Effector CD8-positive, alpha-beta T cell (primary cell): ENCODE results near the gene EXOSC2.

Experiments
- DNase-seq: peaks from one replicate; lab custom pipeline; 2025; lab: John Stamatoyannopoulos, UW
- total RNA-seq, 4 experiments: gene quantifications; one replicate each; lab custom pipeline; 2026; lab: John Stamatoyannopoulos, UW

The EXOSC2 gene, protein sequence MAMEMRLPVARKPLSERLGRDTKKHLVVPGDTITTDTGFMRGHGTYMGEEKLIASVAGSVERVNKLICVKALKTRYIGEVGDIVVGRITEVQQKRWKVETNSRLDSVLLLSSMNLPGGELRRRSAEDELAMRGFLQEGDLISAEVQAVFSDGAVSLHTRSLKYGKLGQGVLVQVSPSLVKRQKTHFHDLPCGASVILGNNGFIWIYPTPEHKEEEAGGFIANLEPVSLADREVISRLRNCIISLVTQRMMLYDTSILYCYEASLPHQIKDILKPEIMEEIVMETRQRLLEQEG
- total RNA-seq, result 69.3 to 85.0 (median 70.6) reads per million in 4 experiments

DNA sequence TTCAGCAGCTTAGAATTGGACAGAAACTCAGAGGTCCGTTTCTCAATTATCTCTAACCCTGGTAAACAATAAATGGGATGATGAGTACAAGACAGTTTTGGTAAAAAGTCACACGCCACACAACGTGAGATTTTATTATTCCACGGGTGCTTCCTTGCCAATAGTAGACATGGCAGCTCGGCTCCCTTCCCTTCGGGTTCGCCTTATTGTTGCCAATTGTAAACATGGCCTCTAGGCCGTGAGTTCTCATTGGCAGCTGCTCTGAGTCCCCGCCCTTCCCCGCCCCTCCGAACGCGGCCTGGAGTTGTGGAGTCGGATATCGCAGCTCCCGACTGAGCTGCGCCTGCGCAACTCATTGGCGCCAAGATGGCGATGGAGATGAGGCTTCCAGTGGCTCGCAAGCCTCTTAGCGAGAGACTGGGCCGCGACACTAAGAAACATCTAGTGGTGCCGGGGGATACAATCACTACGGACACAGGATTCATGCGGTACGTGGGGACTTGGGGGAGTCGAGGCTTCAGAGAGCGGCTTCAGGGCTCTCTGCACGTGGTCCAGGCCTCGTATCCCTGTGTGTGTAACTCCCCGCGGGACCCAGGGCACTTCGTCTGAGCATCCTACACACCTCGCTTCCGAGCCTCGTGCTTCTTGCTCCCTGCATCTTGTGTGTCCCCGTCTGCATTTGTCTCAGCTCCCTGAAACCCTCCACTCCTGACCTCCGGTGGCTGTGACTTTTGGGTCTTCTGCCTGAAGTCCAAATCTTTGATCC lies at the start of gene EXOSC2:
TSS of gene EXOSC2 (plus strand) at position 355 of the 766 bp plus-strand sequence. CDS start at position 367, 12 bp downstream.
- peak; percentile 96 for DNase-seq

DNA sequence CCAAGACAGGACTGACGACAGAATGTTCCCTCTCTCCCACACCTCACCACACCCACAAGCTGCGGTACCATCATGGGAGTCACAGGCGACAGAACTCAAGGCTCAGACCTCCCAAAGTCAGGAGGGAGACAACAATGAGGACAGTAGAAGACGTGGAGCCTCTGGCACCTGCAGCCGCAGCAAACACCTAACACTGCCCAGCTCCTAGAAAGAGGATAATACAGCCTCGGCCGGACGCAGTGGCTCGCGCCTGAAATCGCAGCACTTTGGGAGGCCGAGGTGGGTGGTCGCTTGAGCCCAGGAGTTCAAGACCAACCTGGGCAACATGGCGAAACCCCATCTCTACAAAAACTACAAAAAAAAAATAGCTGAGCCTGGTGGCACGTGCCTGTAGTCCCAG lies 42.4 kb upstream of the EXOSC2 start:
- DNase-seq, result no peak

DNA sequence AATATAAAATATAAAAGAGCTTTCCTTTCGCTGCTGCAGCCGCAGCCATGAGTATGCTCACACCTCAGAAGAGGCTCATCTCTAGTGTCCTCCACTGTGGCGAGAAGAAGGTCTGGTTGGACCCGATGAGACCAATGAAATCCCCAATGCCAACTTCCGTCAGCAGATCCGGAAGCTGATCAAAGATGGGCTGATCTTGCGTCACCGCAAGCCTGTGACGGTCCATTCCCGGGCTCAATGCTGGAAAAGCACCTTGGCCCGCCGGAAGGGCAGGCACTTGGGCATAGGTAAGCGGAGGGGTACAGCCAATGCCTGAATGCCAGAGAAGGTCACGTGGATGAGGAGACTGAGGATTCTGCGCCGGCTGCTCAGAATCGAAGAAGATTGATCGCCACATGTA lies 41.8 kb upstream of the EXOSC2 start:
- DNase-seq, result no peak

DNA sequence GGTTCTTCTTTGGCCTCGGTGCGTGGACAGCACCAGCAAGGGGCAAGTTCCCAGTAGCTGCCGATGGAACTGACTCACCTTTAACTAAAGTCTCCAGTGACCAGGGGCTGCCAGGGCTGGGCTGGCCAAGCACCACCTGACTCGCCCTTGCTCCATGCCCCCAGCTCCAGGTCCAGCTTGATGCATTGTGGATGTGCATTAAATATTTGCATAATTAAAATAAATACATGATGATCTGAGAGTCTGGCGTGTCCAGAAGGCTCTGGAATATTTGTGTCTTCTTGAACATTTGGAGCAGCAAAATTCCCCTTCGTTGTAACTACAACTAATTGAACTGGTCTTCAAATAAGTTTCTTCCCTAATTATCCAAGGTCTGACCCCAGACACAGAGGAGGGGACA lies 38.7 kb upstream of the EXOSC2 start:
- no peak for DNase-seq

DNA sequence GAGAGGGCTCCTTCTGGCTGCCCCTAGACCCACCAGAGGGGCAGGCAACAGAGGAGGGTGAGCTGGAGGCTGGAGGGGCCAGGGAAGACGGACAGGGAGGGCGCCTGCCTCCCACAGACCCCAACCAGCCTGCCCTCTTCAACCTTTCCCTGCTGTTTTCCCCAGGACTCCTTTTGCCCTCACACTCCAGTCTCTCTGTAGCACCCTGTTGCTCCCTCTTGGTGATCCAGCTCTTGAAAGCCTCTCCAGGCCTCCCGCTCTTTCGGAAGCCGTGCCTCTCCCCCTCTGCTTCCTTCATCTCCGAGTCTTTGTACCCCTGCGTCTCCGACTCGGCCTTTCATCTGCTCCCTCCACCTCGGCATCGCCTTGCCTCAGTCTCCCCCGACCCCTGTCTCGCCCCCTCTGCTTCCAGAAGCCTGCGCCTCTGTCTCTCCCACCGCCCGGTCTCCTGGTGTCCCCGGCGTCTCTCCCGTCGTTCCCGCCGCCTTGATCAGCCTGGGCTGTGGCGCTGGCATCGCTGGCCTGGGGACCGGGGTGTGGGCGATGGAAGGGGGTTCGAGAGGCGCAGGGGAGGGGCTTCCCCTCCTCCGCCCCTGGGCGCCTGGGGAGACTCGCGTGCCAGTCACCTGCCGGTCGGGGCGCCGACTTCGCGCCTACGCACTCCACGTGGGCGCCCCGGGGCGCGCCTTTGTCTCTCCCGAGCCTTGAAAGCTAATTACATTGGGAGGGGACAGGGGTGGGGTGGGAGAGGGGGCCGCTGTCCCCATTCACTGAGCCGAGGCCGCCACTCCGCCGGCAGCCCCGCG lies 34.5 kb upstream of the EXOSC2 start:
- no peak for DNase-seq

DNA sequence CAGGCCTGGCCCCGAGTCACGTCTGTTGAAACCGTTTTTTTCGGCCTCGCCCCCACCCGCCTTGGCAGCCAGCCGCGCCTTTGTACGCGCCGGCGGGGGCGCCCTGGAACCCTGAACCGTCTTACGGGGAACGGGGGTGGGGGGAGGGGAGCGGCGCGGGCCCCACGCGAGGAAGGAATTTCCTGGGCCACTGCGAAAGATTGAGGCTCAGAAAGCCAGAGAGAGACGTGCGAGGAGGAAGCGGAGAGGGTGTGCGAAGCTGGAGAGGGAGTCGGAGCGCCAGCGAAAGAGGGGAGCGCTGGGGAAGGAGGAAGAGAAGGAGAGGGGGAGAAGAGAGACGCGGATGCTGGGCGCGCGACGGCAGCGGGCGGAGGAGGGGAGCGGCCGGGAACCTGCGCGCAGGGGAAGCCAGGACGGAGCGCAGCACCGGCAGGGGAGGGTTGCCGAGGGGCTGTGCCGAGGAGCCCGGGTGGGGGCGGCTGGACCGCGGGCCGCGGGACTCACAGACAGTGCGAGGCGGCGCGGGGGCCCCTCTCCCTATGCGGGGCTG lies 33.8 kb upstream of the EXOSC2 start:
- no peak for DNase-seq

DNA sequence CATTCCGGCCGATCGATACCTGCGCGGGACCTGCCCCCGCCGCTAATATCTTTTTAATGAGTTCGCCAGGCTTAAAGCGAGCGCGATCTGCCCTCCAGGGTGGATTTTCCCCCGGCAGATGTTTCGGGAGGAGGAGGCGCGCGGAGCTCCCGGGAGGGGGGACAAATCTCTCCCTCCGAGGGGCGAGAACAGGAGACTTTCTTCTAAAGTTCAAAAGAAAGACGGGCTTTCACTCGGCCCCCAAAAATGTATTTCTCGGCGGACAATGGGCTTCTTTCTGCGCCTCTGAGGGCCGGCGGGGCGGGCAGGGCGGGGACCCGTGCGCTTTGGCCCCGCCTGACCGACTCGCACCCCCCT lies 33.3 kb upstream of the EXOSC2 start:
- no peak for DNase-seq

DNA sequence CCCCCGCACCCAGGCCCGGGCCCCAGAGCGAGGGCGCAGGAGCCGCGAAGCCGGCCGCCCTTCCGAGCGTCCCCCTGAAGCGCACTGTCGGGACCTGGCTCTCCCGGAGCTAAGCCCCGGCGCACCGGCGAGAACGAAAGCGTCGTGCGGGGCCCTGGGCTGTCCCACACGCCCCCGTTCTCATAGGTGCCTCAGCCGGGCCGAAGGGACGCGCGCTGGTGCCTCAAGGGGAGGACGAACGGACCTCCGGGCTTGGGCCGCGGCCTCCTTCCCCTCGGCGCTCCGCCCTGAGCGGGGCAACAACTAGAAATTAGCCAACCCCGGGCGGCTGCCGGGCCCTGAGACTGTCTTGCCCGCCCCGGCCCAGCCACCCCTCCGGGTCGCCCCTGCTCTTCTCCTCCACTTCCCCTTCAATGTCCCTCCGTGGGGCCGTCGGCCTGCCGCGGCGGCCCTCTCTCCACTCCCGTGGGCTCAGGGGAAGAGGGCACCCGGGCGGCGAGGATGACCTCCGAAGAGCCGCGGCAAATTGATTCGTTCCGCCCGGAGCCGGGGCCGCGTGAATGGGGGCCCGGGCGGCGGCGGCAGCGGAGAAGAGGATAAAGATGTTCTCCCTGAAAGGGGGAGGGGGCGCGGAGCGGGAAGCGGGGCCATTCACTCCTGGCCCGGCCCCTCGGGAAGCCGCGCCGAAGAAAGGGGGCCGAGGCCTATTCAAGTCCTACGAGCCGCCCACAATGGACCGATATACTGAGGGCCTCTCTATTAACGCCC lies 32.7 kb upstream of the EXOSC2 start:
- DNase-seq, result no peak

DNA sequence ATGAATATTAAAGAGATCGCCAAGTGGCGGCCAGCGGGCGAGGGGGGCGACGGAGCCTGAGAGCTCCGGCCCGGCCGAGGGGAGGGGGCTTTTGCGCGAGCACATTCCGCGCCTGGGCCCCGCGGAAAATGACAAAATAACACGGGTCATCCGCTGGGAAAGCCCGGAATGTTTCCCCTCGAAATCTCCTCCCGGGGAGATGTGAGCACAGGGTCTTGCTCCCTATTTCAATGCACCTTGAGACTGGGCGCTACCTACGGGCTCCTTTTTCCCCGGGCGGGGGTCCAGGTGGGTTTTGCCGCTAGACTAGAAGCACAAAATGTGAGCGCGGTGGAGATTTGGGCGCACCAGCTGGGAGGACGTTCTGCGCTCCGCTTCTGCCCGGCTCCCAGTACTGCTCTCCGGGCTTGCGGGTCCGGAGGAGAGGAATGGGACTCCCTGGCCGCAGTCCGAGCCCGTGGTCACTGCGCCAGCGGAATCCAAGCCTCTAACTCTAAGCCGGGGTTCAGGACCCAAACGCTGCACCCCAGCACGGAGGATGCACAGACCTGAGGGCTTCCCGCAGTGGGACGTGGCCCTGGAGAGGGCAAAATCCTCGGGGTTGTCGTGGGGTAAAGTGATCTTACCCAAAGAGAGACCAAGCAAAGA lies 32.0 kb upstream of the EXOSC2 start:
- DNase-seq, result no peak

DNA sequence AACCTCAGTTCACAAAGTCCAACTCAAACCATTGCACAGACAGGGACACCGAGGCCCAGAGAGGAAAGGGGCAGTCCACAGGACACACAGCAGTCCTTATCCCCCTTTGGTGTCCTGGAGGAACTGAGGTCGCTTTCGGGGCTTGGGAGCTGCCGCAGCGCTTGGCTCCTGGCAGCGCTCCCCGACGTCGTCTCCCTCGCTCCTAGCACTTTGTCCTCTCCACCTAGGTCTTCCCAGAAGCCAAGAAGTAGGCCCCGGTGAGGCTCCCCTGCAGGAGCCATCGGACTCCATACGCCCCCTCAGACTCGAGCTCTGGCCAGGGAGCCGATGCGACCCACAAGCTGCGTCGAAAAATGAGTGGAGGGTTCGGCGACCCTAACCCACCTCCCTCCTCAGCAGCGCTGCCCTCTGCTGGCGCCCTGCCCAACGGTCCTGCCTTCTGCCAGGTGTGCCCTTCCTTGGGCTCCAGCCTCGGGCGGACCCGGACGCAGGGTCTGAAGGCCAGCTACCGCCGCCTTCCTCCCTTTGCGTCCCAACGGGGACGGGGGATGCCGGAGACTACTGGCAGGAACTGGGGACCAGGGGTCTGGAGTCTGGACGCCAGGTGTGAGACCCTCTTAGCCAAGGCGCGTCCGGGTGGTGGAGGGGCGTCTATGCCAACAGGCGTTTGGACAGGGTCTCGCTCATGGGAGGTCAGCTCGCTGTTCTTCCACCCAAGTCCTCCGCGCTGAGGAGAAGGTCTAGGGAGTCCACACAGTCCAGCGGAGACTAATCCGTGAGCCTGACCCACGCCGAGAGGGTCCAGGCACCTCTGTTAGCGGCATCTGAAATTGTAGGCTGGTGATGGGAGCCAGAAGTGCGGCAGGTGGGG lies 31.2 kb upstream of the EXOSC2 start:
- DNase-seq, result no peak

DNA sequence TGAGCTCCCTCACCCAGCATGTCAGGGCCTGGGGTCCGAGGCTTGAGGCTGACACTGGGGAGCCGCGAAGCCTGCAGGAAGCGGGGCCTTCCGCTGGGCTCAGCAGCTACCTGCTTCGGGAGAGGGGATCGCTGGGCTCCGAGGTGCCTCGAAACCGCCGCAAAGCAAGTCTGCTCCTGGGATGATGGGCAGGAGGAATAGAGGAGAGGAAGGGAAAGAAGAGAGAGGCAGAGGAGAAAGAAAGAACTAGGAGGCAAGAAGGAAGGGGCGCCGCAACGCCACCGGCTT lies 30.7 kb upstream of the EXOSC2 start:
- no peak for DNase-seq

DNA sequence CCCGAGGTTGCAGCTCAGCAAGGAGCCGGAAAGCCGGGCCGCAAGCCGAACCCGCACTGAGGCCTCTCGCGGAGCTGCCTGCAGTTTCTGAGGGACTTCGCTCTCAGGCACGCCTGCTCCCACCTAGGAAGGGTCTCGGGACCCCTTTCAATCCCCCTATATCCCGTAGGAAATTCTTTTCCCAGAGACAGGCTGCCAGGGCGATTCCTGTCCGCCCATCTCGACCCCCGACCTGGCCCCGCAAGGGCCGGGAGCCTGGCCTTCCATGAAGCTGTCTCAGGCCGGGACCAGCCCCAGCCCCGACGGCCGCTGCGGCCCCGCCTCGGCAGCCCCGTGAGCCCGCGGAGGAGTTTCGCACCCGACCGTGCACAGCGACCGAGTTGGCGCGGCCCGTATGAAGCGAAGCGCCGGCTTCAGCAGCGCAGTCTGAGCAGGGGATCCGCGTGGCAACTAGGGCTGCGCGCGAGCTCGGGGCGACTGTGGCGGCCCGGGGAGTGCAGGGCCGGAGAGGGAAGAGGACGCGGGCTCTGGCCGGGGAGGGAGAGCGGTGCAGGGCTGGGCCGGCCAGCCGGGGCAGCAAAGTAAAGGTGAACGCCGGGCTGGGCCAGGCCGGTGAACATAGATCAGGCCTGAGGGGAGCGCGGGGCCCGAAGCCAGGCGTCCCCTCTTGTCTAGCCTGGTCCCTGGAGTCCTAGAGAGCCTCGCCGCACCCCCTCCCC lies 30.2 kb upstream of the EXOSC2 start:
- no peak for DNase-seq

DNA sequence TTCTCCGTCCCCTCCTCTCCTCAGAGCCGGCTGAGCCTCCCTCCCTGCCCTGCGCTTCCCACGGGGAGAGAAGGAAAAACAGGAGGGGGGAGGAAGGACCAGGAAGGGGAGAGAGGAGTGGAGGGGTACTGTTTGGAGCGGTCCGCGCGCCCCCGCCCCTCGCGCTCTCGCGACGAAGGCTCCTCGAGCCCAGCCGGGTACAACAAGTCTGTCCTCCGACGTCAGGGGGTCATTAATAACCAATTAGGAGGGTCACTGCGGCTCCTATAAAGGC lies 29.7 kb upstream of the EXOSC2 start:
- no peak for DNase-seq

DNA sequence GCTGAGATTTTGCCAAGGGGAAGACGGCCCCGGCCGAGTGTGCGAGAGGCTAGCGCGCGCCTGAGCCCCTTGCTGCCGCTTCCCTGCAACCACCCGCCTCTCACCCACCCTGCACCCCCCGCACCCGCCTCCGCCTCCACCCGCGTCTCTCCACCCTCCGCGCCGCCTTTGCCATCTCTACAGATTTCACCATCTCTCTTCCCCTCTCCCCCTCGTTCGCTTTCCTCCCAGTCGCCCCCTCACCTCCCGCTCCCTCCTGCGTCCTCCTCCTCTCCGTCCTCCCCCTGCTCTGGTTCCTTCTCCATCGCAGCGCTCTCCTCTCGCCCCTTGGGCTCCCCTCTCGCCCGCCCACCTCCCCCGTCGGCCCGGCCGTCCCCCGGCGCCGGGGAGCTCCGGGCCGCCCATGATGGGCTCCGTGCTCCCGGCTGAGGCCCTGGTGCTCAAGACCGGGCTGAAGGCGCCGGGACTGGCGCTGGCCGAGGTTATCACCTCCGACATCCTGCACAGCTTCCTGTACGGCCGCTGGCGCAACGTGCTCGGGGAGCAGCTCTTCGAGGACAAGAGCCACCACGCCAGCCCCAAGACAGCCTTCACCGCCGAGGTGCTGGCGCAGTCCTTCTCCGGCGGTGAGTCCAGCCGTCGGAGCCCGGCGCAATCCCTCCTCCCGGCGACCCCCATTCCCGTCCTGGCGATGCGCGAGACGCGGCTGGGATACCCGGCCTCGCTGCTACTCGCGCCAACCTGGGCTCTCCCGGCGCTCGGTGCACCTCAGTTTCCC lies 29.1 kb upstream of the EXOSC2 start, which contains the start of gene PRDM12:
TSS of gene PRDM12 (plus strand) at position 344 of the 778 bp plus-strand sequence. CDS start at position 404, 60 bp downstream.
- no peak for DNase-seq

DNA sequence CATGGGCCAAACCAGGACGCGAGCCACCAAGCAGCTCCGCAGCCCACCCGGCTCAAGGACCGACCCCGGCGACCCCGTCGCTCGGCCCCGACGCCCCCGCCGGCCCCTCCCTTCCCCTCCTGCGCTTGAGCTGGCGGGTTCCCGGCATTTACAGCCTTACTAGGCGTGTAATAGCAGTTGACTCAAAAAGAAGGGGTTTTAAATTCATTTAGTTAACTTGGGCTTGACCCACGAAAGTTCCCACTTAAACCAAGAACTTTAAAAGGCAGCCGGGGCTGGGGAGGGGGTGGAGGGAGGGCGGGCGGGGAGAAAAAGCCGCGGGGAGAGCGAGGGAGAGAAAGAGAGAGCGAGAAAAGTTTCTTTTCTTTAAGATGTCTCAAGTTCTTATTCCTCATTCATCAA lies 28.6 kb upstream of the EXOSC2 start:
- no peak for DNase-seq

DNA sequence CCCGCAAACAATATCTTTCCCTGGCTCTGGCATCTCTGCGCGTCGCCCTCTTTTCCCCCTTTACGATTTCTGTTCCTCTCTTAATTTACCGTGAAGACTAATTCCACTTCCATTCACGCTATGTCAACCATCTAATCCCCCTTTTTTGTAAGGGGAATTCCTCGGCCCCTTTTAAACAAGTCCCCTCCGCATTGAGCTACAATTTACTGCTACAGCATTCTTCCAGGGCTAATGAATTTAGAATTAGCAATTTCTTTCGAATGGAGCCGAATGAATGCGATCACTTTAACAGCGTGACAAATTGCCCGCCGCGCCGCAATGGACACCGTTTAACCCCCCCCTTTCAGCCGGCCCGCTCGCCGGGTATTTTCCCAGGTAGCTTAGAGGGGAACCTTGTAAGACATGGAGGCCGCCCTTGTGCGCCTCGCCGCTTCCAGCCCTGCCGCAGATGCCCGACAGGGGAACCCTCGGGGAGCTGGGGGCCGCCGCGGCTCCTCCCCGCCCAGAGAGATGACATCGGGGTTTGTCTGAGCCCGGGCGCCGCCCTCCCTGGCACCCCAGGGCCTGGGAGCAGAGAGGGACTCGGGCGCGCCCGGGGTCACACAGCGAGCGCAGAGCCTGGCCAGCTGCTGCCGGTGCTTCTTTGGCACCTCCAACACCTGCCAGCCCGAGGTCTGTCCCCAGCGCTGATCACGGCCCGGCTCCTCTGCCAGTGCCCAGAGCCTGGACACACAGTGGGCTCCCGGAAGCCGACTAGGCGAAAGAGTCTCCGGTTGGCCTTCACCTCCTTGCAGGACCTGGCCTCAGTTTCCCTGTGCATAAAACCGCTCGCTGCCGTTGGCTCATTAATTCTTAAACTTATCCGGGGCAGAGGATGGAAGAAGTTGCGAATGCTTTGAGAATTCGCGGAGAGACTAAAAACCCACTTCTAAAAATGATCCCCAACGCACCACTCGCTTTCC lies 27.9 kb upstream of the EXOSC2 start:
- DNase-seq, result no peak

DNA sequence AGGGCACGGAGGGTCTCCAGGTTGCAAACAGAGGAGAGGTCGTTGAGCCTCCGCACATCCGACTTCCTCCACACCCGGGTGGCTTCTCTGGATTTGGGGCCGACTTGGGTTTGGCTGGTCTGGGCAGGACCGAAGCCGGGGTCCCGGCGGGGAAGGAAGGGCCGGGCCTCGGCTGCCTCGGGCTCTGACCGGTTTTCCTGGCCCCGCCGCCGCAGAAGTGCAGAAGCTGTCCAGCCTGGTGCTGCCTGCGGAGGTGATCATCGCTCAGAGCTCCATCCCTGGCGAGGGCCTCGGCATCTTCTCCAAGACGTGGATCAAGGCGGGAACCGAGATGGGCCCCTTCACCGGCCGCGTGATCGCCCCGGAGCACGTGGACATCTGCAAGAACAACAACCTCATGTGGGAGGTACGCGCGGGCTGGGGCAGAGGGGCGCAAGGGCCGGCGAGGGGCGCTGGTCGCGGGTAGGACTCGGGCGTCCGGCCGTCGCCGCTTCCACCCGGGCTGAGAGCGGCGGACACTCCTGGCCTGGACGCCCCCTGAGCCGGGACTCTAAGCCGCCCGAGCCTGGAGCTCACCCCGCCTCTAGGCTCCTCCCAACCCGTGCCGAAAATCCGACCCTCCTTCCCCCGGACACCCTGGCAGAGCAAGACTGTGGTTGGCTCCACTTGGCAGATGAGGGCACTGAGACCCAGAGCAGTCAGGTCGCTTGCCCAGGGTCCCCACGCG lies 27.0 kb upstream of the EXOSC2 start:
- no peak for DNase-seq
